Measurements from ENCODE around the gene SCO1.
A peak's percentile ranks its signal among the peaks of the same experiment; 100 is the strongest.

SCO1 gene

DNA sequence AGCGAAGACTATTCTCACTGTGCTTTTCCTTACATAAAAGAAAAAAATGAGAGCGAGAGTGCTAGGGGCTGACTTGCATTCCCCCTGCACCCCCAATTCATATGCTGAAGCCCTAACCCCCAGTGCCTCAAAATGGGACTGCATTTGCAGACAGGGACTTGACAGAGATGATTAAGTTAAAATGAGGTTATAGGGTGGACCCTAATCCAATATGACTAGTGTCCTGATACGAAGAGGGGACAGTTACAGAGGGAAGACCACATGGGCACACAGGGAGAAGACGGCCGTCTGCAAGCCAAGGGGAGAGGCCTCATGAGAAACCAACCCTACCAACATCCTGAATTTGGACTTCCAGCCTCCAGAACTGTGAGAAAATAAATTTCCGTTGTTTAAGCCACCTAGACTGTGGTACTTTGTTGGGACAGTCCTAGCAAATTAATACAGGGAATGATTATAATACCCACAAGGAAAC, 34.1 kb upstream of the SCO1 start:
- no peak overlapping the region for H3K4me3 ChIP-seq (ENCODE audit: low read depth, low read length)
- TF ChIP-seq, protein P1, sequence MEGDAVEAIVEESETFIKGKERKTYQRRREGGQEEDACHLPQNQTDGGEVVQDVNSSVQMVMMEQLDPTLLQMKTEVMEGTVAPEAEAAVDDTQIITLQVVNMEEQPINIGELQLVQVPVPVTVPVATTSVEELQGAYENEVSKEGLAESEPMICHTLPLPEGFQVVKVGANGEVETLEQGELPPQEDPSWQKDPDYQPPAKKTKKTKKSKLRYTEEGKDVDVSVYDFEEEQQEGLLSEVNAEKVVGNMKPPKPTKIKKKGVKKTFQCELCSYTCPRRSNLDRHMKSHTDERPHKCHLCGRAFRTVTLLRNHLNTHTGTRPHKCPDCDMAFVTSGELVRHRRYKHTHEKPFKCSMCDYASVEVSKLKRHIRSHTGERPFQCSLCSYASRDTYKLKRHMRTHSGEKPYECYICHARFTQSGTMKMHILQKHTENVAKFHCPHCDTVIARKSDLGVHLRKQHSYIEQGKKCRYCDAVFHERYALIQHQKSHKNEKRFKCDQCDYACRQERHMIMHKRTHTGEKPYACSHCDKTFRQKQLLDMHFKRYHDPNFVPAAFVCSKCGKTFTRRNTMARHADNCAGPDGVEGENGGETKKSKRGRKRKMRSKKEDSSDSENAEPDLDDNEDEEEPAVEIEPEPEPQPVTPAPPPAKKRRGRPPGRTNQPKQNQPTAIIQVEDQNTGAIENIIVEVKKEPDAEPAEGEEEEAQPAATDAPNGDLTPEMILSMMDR (IDR thresholded peaks at IDR 0.05; ENCODE audit: borderline replicate concordance, insufficient read depth, low read depth, low read length): no peak

DNA sequence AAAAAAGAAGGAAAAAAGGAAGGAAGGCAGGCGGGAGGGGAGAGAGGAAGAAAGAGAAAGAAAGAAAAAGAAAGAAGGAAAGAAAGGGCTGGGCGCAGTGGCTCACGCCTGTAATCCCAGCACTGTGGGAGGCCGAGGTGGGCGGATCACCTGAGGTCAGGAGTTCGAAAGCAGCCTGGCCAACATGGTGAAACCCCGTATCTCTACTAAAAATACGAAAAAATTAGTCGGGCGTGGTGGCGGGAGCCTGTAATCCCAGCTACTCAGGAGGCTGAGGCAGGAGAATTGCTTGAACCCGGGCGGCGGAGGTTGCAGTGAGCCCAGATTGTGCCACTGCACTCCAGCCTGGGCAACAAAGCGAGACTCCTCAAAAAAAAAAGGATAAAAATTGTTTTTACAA, 32.9 kb upstream of the SCO1 start:
- peak overlapping the region; percentile 70 for H3K4me3 ChIP-seq (ENCODE audit: low read depth, low read length)

- TF ChIP-seq, protein P1 (IDR thresholded peaks at IDR 0.05; ENCODE audit: borderline replicate concordance, insufficient read depth, low read depth, low read length): no peak
- H3K4me3 ChIP-seq (ENCODE audit: low read depth, low read length): peak within 1 kb of the TSS; percentile 70
Measured at GRCh38 chr17:10729334-10730193, 32.2 kb upstream of the SCO1 start, which contains the start of gene TMEM220. Gene TMEM220, minus strand, starts transcription at chr17:10730023. Its CDS starts 172 bp downstream, at chr17:10729851.

DNA sequence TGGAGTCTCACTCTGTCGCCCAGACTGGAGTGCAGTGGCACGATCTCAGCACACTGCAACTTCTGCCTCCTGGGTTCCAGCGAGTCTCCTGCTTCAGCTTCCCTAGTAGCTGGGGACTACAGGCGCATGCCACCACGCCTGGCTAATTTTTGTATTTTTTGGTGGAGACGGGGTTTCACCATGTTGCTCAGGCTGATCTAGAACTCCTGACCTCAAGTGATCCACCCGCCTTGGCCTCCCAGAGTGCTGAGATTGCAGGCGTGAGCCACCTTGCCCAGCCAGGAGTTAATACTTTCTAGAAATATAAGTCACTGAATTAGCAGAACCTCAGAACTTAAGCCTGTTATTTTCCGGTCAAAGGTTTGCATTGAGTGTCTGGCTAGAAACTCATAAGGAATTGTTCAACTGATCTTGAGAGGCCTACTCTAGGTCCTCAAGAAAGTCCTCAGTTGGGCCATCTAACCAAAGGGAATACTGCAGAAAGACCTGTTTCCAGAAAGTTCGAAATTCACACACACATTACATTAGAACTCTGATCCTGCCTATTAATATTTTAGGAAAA, 31.1 kb upstream of the SCO1 start:
- TF ChIP-seq, protein P1 (IDR thresholded peaks at IDR 0.05; ENCODE audit: borderline replicate concordance, insufficient read depth, low read depth, low read length): no peak
- no peak overlapping the region for H3K4me3 ChIP-seq (ENCODE audit: low read depth, low read length)

DNA sequence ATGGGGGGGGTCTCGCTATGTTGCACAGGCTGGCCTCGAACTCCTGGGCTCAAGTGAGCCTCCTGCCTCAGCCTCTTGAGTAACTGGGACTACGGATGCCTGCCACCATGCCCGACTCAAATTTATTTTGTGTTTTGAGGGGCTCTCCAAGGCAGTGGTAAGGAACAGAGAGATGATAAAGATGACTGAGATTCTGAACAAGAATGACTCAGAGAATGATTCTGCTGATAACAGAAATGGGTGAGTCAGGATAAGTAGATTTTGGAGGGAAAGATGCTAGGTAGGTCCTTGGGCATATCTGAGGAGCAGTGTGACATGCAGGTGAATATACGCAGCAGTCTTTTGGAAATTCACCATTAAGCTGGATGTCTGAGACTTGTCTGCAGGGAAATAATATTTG, 29.9 kb upstream of the SCO1 start:
- TF ChIP-seq, protein P1 (IDR thresholded peaks at IDR 0.05; ENCODE audit: borderline replicate concordance, insufficient read depth, low read depth, low read length): no peak
- H3K4me3 ChIP-seq (ENCODE audit: low read depth, low read length): no peak overlapping the region

DNA sequence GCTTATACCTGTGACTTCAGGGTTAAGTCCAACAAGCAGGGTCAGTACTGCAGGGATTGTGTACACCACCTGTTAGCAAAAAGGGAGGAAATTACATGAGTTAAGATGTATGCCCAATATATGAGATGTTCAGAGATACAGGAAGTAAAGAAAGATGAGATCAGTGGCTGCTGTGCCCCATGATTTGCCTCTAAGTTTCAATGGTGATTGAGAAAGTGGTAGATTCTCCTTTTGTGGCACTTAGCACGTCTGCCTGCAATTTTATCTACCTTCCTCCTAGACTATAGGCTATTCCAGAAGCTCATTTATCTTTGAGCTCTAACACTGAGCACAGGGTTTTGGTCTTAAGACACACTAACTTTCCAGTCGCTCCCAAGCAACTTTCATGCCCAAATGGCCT, 28.9 kb upstream of the SCO1 start:
- TF ChIP-seq, protein P1 (IDR thresholded peaks at IDR 0.05; ENCODE audit: borderline replicate concordance, insufficient read depth, low read depth, low read length): no peak
- no peak overlapping the region for H3K4me3 ChIP-seq (ENCODE audit: low read depth, low read length)

DNA sequence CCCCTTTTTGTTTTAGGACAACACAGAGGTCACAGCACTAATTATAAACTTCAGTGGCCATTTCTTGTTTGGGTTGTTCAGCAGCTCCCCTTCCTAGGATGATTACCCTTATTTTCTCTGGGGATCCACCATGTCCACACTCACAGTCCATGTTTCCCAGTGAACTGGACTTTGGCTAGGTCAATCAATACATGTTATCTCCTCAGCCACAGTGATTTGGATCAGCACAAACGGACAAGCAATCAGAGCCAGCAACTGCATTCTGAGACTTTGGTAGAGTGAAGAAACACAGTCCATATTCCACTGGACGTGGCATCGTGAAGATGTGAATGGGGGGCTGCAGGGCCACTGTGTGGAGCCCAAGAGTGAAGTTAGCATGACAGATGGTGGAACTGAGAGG, 27.9 kb upstream of the SCO1 start:
- no peak overlapping the region for H3K4me3 ChIP-seq (ENCODE audit: low read depth, low read length)
- TF ChIP-seq, protein P1 (IDR thresholded peaks at IDR 0.05; ENCODE audit: borderline replicate concordance, insufficient read depth, low read depth, low read length): no peak
